GM21825 (cell line): ENCODE data around the gene RHOJ.
"Not testable (repeated sequence)": the region's sequence is repeated elsewhere in the genome, so short reads cannot be mapped to it uniquely, and the experiment has no call there.

Experiments
- ATAC-seq: cut with Tn5 transposase; IDR thresholded peaks from one replicate; pipeline ENCODE4 v1.9.1; 2021; ENCODE audit warnings: mild to moderate bottlenecking, moderate library complexity; ENCODE audit not compliant: unreplicated experiment

The RHOJ gene

GRCh38 chr14:63204407-63205043 lies at the start of gene RHOJ:
RHOJ (plus strand) TSS chr14:63204443; CDS start chr14:63204870, 427 bp downstream.
- ATAC-seq = no peak

DNA sequence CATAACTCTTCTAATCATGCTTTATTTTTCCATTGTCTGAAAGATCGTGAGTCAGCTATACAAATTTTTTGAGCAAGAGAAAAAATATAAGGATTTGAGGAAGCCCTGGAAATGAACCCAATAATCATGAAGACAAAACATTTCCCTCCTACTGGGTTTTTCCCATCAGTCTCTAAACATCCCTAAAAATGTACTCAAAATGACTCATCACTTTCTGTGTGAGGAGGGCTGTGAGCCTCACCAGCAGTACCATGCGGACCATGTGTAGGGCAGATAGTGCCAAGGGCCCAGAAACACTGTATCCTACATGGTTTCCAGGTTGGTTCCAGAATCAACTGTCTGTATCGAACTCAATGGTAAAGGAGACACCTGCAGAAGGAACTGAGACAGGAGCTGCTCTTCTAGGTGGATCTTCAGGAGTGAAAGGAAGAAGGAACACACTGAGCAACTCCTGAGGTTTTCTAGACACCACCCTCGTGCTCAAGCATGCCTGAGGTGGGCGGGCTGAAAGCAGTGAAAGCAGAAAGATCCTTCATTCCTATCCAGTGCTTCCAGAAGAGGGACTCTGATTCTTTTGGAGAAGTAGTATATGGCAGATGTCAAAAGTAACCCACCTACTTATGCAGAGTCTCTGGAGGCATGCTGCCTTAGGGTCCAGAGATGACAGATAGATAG lies 48.6 kb upstream of the RHOJ start:
- ATAC-seq = no peak

DNA sequence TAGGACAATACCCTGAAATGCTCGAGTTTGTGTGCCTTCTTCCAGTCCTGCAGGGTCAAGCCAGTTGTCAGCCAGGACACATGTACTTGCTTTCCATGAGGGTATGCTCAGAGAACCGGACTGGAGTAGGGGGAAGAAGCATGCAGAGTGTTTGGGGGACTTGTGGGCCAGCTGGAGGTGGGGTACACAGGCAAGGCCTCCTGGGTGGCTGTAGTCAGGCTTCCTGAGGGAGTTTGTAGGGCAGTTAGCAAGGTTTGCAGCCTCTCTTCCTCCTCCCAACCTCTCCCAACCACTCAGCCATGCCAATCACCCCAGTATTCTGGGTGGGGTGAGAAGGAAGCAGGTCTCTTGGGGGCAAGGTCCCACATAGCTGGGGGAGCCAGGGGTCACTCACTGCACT lies 47.0 kb upstream of the RHOJ start:
- ATAC-seq = no peak

- no peak for ATAC-seq
Measured at GRCh38 chr14:63163306-63163705, 40.9 kb upstream of the RHOJ start.

- ATAC-seq = no peak
Measured at GRCh38 chr14:63164108-63164683, 40.0 kb upstream of the RHOJ start.

GRCh38 chr14:63165267-63165666 lies 39.0 kb upstream of the RHOJ start:
- not testable (repeated sequence) for ATAC-seq

- no peak for ATAC-seq
Measured at GRCh38 chr14:63167044-63167443, 37.2 kb upstream of the RHOJ start.

DNA sequence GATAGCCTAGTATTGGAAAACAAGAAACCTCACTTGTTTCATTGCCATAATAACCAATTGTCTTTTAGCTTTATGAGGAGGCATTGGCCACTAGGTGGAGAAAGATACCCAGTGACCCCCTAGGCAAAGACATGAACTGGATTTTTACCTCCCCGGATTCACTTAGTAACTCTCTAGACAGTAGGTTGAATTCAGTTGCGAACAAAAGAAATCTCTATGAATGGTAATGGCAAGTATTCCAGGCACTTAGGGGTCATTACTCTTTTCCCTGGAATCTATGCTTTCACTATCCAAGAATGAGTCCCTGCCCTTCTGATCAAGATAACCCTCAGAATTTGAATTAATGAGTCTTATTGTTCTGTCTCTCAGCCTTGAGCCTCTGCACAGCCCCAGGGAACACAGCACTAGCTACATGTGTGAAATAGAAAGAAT lies 29.5 kb upstream of the RHOJ start:
- no peak for ATAC-seq

DNA sequence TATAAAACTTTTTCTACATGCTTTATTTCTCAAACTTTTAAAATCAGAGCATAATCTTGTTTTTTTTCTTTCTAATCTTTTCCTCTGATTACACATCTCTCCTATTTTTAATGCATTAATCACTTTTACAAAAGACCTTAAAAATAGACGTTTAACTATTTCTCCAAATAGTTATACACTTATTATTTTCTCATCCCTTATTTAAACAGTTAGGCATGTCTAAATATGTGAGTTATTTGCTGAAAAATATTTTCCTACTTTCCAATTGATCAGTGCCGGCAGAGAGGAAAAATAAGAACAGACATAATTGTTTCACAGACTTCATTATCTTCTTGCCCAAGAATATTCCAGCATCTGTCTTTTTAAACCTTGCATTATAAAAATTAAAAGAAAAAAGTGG lies 28.7 kb upstream of the RHOJ start:
- ATAC-seq = no peak

- ATAC-seq = no peak
Measured at GRCh38 chr14:63178912-63179311, 25.3 kb upstream of the RHOJ start.

DNA sequence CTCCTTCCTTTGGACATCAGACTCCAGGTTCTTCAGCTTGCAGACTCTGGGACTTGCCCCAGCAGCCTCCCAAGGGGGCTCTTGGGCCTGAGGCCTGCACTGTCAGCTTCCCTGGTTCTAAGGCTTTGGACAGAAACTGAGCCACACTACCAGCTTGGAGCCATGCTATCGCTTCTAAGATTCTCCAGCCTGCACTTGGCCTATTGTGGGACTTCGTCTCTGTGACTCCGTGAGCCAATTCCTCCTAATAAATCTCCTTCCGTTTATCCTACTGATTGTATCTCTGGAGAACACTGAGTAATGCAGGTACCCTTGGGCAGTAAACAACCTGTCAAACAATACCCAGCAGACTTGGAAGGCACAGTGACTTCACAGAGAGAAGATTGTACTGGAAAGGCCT lies 24.9 kb upstream of the RHOJ start:
- no peak for ATAC-seq

- no peak for ATAC-seq
Measured at GRCh38 chr14:63180011-63180410, 24.2 kb upstream of the RHOJ start.

- ATAC-seq = no peak
Measured at GRCh38 chr14:63182968-63183367, 21.3 kb upstream of the RHOJ start.

DNA sequence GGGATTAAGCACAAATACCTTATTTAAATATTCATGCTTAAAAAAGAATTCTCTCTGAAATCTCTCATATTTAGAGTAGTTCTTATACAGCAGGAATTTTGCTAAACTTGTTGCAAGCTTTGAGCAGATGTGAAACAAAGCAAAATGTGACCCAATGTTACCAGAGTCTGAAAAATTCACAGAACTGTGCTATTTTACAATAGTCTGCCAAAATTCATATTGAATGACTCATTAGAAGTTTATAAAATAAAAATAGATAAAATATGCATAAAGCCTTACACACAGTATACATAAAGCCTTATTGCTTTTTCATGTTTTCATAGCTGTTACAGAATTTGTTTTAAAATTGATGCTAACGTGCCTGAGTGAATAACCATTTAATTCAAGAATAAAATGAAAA lies 17.8 kb upstream of the RHOJ start:
- ATAC-seq = no peak

DNA sequence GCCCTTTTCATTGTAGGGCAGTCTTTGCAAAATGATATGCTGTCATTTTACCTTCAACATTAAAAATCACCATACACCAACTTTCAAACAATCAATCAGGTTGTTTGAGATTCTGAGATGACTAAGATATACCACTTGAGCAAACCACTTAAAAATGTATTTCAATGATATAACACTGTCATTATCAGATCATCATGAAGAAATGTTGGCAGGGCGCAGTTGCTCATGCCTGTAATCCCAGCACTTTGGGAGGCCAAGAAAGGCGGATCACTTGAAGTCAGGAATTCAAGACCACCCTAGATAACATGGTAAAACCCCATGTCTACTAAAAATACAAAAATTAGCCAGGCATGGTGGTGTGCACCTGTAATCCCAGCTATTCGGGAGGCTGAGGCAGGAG lies 13.0 kb upstream of the RHOJ start:
- ATAC-seq = no peak

GRCh38 chr14:63192085-63192484 lies 12.2 kb upstream of the RHOJ start:
- ATAC-seq = no peak

- ATAC-seq = no peak
Measured at GRCh38 chr14:63193236-63193635, 11.0 kb upstream of the RHOJ start.

DNA sequence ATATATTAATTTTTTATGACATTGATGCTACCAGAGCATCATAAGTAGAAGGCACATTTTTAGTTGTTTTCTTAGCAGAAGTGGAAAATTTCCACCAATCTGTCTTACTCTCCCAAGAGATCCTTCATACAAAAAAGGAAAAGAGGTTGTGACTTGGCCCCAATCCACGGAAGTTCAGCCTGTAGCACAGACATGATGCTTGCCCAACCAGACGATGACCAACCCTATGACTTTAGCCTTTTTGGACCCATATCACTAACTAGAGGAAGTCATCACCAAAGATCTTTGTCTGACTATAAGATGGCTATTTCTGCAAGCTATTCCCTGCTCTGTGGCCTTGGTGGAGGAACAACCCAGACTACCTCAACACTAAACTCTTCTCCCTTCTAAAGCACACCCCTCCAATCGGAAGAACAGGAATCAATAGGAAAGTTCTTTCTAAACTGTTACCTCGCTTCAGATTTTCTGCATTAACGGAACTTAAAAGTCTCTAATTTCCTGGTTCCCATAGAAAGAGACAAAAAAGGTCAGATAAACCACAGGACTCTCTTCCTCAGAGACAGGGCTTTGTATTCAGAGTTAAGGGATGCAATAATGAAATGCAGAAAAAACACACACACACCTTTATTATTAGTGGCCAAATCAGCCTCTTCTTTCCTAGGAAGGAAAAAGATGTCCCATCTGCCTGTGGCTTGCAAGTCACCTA lies 4.1 kb upstream of the RHOJ start:
- ATAC-seq = no peak

GRCh38 chr14:63200767-63201166 lies 3.5 kb upstream of the RHOJ start:
- ATAC-seq = no peak

- no peak for ATAC-seq
Measured at GRCh38 chr14:63203015-63203414, 1.2 kb upstream of the RHOJ start.

DNA sequence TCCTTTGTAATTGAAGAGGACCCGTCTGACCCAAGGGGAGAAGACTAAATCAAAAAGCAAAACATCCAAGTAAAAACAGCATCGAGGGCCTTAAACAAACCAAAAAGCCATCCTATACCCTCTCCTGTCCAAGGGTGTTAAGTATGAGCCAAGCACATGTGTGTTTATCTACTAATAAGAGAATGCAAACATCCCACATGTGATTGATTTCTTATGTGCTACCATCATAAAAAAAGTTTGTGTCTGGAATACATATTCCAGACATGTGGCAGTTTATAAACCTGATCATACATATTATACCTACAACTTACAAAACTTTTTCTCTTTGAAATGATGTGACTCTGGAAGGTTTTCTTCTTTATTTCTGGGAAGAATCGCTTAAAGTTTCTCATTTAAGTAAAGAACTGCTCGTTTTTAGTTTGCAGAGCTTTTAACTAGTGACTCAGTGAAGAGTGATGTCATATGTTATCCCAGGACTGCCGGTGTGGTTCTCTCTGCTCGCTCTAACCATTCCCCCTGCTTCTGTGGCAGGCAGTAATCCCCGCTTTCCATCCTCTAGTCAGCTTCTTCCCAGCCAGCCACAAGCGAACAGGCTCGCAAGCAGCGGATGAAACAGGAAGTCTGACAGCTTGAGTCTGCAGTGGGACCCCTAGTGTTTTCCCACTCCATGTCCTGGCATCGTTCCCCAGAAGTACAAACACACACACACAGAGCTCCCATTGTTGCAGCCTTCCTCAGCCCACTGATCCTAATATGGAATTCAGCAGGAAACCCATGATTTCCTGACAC lies 431 bp upstream of the RHOJ start:
- no peak for ATAC-seq
